ENCODE results near the gene SNX32. TPM values are rescaled to one million over a fixed set of nuclear protein-coding genes. Genes with fewer than 3 reads are reported as not detected.

Gene SNX32
- total and polyA plus RNA-seq, 9 of the 15 experiments (the other 6 are each of a cell fraction or from before 2014, with no cell fraction given) = 0.03 TPM; not detected in 7

- TF ChIP-seq RBM14 (IDR thresholded peaks at IDR 0.05; ENCODE audit: borderline replicate concordance, insufficient read depth, low read depth, low read length) (no peak), GABPA (tag; conservative IDR thresholded peaks at IDR 0.05; ENCODE audit: low read depth) (no peak), NFYB (IDR thresholded peaks at IDR 0.05; ENCODE audit: extremely low read depth, insufficient read length) (no peak), ASH1L (IDR thresholded peaks at IDR 0.05; ENCODE audit: borderline replicate concordance, low read depth, partially characterized antibody) (peak; percentile 39), E2F8 (IDR thresholded peaks at IDR 0.05; ENCODE audit: low read depth, partially characterized antibody) (peak; percentile 61), ETV6 (IDR thresholded peaks at IDR 0.05; ENCODE audit: borderline replicate concordance in 1 of 2, low read depth in 2 of 2, low read length in 1 of 2) (no peak), ETV6 (CRISPR knock-in tag; IDR thresholded peaks at IDR 0.05; ENCODE audit: borderline replicate concordance) (peak; percentile 80; the same call in 1 of the 2 replicates), ZNF668 (CRISPR knock-in tag; IDR thresholded peaks at IDR 0.05) (no peak), SMARCA5 (IDR thresholded peaks at IDR 0.05) (no peak), NBN (IDR thresholded peaks at IDR 0.05; ENCODE audit: low read depth) (no peak), NCOA1 (IDR thresholded peaks at IDR 0.05; ENCODE audit: low read depth) (no peak), CSDE1 (IDR thresholded peaks at IDR 0.05) (no peak), SRSF1 (IDR thresholded peaks at IDR 0.05; ENCODE audit: low read depth, low read length) (no peak), TCF7L2 (IDR thresholded peaks at IDR 0.05; ENCODE audit: low read depth, low read length) (no peak), JUN (IDR thresholded peaks at IDR 0.05; ENCODE audit: borderline replicate concordance, low read depth, low read length) (no peak; the same call in 1 of the 2 replicates), JUN (CRISPR knock-in tag; IDR thresholded peaks at IDR 0.05; ENCODE audit: borderline replicate concordance) (0 out of 2 replicates have a peak, but pooled peaks have one; percentile 45), ATF3 (IDR thresholded peaks at IDR 0.05) (no peak), ATF3 (CRISPR knock-in tag; conservative IDR thresholded peaks at IDR 0.05) (no peak), ZNF507 (tag; conservative IDR thresholded peaks at IDR 0.05) (no peak), XRCC3 (IDR thresholded peaks at IDR 0.05) (no peak)
- TF ChIP-seq, protein P1, sequence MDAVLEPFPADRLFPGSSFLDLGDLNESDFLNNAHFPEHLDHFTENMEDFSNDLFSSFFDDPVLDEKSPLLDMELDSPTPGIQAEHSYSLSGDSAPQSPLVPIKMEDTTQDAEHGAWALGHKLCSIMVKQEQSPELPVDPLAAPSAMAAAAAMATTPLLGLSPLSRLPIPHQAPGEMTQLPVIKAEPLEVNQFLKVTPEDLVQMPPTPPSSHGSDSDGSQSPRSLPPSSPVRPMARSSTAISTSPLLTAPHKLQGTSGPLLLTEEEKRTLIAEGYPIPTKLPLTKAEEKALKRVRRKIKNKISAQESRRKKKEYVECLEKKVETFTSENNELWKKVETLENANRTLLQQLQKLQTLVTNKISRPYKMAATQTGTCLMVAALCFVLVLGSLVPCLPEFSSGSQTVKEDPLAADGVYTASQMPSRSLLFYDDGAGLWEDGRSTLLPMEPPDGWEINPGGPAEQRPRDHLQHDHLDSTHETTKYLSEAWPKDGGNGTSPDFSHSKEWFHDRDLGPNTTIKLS (IDR thresholded peaks at IDR 0.05; ENCODE audit: borderline replicate concordance, low read depth) = no peak
- TF ChIP-seq, protein P2, sequence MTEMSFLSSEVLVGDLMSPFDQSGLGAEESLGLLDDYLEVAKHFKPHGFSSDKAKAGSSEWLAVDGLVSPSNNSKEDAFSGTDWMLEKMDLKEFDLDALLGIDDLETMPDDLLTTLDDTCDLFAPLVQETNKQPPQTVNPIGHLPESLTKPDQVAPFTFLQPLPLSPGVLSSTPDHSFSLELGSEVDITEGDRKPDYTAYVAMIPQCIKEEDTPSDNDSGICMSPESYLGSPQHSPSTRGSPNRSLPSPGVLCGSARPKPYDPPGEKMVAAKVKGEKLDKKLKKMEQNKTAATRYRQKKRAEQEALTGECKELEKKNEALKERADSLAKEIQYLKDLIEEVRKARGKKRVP (CRISPR knock-in tag; IDR thresholded peaks at IDR 0.05) = no peak
Observed at GRCh38 chr11:65856689-65857499, 23.1 kb downstream of the SNX32 start (continued).
